Suprapubic skin (tissue), 3 donors: ENCODE results near the gene NKX6-1.

ENCODE experiments used
- EP300 ChIP-seq: sonication (generic); formaldehyde crosslinking; IDR thresholded peaks from one replicate; pipeline ENCODE4 v1.6.1; 2017; ENCODE audit warnings: antibody characterized with exemption
- TF ChIP-seq, protein P1 (sequence below), 2 donors: fragments of 200-600 bp in 1 of 2; fragments of 450-650 bp in 1 of 2; sonication (generic) in 1 of 2; IDR thresholded peaks; one replicate each; pipeline ENCODE4 v1.5.1; 2016 to 2019; ENCODE audit warnings: antibody characterized with exemption in 2 of 2, mild to moderate bottlenecking in 1 of 2, moderate library complexity in 1 of 2

DNA sequence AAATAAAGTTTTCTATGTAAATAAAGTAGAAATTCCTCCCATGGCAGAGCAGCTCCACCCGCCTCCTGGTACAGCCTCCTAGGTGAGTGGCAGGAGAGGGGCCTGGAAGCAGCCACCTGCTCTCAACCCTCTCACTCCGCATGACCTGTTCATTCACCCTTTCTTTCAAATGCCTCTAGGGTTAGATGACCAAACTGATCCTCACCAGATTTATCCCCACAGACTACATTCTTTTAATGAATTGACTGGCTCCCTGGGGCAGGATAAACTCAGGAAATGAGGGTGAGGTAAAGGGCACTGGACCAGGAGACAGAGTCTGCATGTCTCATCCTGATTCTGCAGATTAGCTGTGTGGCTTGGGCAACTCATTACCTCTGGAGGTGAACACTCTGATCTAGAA is 32.6 kb upstream of the NKX6-1 start:
- TF ChIP-seq, protein P1, sequence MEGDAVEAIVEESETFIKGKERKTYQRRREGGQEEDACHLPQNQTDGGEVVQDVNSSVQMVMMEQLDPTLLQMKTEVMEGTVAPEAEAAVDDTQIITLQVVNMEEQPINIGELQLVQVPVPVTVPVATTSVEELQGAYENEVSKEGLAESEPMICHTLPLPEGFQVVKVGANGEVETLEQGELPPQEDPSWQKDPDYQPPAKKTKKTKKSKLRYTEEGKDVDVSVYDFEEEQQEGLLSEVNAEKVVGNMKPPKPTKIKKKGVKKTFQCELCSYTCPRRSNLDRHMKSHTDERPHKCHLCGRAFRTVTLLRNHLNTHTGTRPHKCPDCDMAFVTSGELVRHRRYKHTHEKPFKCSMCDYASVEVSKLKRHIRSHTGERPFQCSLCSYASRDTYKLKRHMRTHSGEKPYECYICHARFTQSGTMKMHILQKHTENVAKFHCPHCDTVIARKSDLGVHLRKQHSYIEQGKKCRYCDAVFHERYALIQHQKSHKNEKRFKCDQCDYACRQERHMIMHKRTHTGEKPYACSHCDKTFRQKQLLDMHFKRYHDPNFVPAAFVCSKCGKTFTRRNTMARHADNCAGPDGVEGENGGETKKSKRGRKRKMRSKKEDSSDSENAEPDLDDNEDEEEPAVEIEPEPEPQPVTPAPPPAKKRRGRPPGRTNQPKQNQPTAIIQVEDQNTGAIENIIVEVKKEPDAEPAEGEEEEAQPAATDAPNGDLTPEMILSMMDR (IDR thresholded peaks at IDR 0.05): no peak
- no peak for TF ChIP-seq EP300
